ENCODE results near the gene BRPF1. TPM values are rescaled to one million over a fixed set of nuclear protein-coding genes. Genes with fewer than 3 reads are reported as not detected.

The BRPF1 gene
- total RNA-seq, 1 donor from 2014 or later, result 40.6 TPM

GRCh38 chr3:9686050-9686550 lies 45.4 kb upstream of the BRPF1 start:
- peak overlapping the region; percentile 78 for H3K4me3 Mint-ChIP-seq (ENCODE audit: unreplicated experiment)
- peaks cover 57% of the 10 kb centered on the region for H3K36me3 Mint-ChIP-seq (ENCODE audit: low read depth, unreplicated experiment)
- no peak for DNase-seq (ENCODE audit: low spot score)
- H3K27me3 Mint-ChIP-seq (ENCODE audit: unreplicated experiment), result peaks cover 6% of the 10 kb centered on the region
- H3K27ac Mint-ChIP-seq (ENCODE audit: unreplicated experiment), result peak overlapping the region; percentile 36
- no peak for TF ChIP-seq CTCF (IDR thresholded peaks at IDR 0.05; ENCODE audit: unreplicated experiment)
- H3K9me3 Mint-ChIP-seq (ENCODE audit: unreplicated experiment), result no peaks in the 10 kb centered on the region
- peaks cover 12% of the 10 kb centered on the region for H3K4me1 Mint-ChIP-seq (ENCODE audit: unreplicated experiment)

- no peak for DNase-seq (ENCODE audit: low spot score)
- Mint-ChIP-seq H3K9me3 (ENCODE audit: unreplicated experiment) (no peaks in the 10 kb centered on the region), H3K4me3 (ENCODE audit: unreplicated experiment) (peak overlapping the region; percentile 26), H3K36me3 (ENCODE audit: low read depth, unreplicated experiment) (peaks cover 56% of the 10 kb centered on the region), H3K4me1 (ENCODE audit: unreplicated experiment) (peaks cover 12% of the 10 kb centered on the region), H3K27me3 (ENCODE audit: unreplicated experiment) (peaks cover 6% of the 10 kb centered on the region), H3K27ac (ENCODE audit: unreplicated experiment) (peak overlapping the region; percentile 75)
- TF ChIP-seq CTCF (IDR thresholded peaks at IDR 0.05; ENCODE audit: unreplicated experiment), result no peak
Measured at GRCh38 chr3:9686703-9687102, 44.8 kb upstream of the BRPF1 start.

- Mint-ChIP-seq H3K36me3 (ENCODE audit: low read depth, unreplicated experiment) (peaks cover 55% of the 10 kb centered on the region), H3K27ac (ENCODE audit: unreplicated experiment) (no peak overlapping the region), H3K4me3 (ENCODE audit: unreplicated experiment) (no peak overlapping the region), H3K4me1 (ENCODE audit: unreplicated experiment) (peaks cover 12% of the 10 kb centered on the region), H3K9me3 (ENCODE audit: unreplicated experiment) (no peaks in the 10 kb centered on the region), H3K27me3 (ENCODE audit: unreplicated experiment) (peaks cover 6% of the 10 kb centered on the region)
- TF ChIP-seq CTCF (IDR thresholded peaks at IDR 0.05; ENCODE audit: unreplicated experiment), result no peak
- DNase-seq (ENCODE audit: low spot score), result no peak
Measured at GRCh38 chr3:9687514-9687913, 44.0 kb upstream of the BRPF1 start.

GRCh38 chr3:9688961-9689360 lies 42.6 kb upstream of the BRPF1 start:
- H3K27me3 Mint-ChIP-seq (ENCODE audit: unreplicated experiment), result peaks cover 6% of the 10 kb centered on the region
- peaks cover 12% of the 10 kb centered on the region for H3K4me1 Mint-ChIP-seq (ENCODE audit: unreplicated experiment)
- H3K9me3 Mint-ChIP-seq (ENCODE audit: unreplicated experiment), result no peaks in the 10 kb centered on the region
- no peak for DNase-seq (ENCODE audit: low spot score)
- H3K27ac Mint-ChIP-seq (ENCODE audit: unreplicated experiment), result no peak overlapping the region
- H3K36me3 Mint-ChIP-seq (ENCODE audit: low read depth, unreplicated experiment), result peaks cover 55% of the 10 kb centered on the region
- TF ChIP-seq CTCF (IDR thresholded peaks at IDR 0.05; ENCODE audit: unreplicated experiment), result no peak
- peak overlapping the region; percentile 47 for H3K4me3 Mint-ChIP-seq (ENCODE audit: unreplicated experiment)

GRCh38 chr3:9689757-9690156 lies 41.8 kb upstream of the BRPF1 start:
- Mint-ChIP-seq H3K27ac (ENCODE audit: unreplicated experiment) (no peak overlapping the region), H3K9me3 (ENCODE audit: unreplicated experiment) (no peaks in the 10 kb centered on the region), H3K4me3 (ENCODE audit: unreplicated experiment) (peak overlapping the region; percentile 47), H3K36me3 (ENCODE audit: low read depth, unreplicated experiment) (peaks cover 54% of the 10 kb centered on the region), H3K27me3 (ENCODE audit: unreplicated experiment) (peaks cover 6% of the 10 kb centered on the region), H3K4me1 (ENCODE audit: unreplicated experiment) (peaks cover 12% of the 10 kb centered on the region)
- no peak for TF ChIP-seq CTCF (IDR thresholded peaks at IDR 0.05; ENCODE audit: unreplicated experiment)
- DNase-seq (ENCODE audit: low spot score), result no peak
